Dendritic cell treated with granulocyte-macrophage colony-stimulating factor and Interleukin-4, amounts not matched to agents 40 ng/mL and 50 ng/mL, for 4 days (primary cell): ENCODE measurements around the gene LDLRAD4.
"Not testable (repeated sequence)": the region's sequence is repeated elsewhere in the genome, so short reads cannot be mapped to it uniquely, and the experiment has no call there.

Experiments used
- H3K27ac Mint-ChIP-seq: one replicate; pipeline ENCODE4 v1.8.0; 2022; ENCODE audit warnings: mild to moderate bottlenecking, mixed read lengths
- H3K27me3 Mint-ChIP-seq: one replicate; pipeline ENCODE4 v1.8.0; 2022; ENCODE audit warnings: mild to moderate bottlenecking, mixed read lengths
- H3K36me3 Mint-ChIP-seq: one replicate; pipeline ENCODE4 v1.8.0; 2022; ENCODE audit warnings: low read depth, mixed read lengths
- H3K4me1 Mint-ChIP-seq: one replicate; pipeline ENCODE4 v1.8.0; 2022; ENCODE audit warnings: low read depth, mixed read lengths
- H3K4me3 Mint-ChIP-seq: one replicate; pipeline ENCODE4 v1.8.0; 2022; ENCODE audit warnings: mild to moderate bottlenecking, moderate library complexity, mixed read lengths
- H3K9me3 Mint-ChIP-seq: one replicate; pipeline ENCODE4 v1.8.0; 2022; ENCODE audit warnings: mixed read lengths
- intact Hi-C: fragments of 100-400 bp; cut with micrococcal nuclease; formaldehyde crosslinking; loops from one replicate; pipeline ENCODE4 v1.15.0; 2022

The LDLRAD4 gene

GRCh38 chr18:13680612-13681011 lies 462.1 kb downstream of the LDLRAD4 start:
- intact Hi-C loops = no loop called here
- H3K27ac Mint-ChIP-seq = no peak overlapping the region
- no peak overlapping the region for H3K4me3 Mint-ChIP-seq
- no peaks in the 10 kb centered on the region for H3K9me3 Mint-ChIP-seq
- H3K27me3 Mint-ChIP-seq = no peaks in the 10 kb centered on the region
- no peaks in the 10 kb centered on the region for H3K4me1 Mint-ChIP-seq
- no peaks in the 10 kb centered on the region for H3K36me3 Mint-ChIP-seq

GRCh38 chr18:13681701-13682100 lies 463.1 kb downstream of the LDLRAD4 start:
- Mint-ChIP-seq H3K4me1 (no peaks in the 10 kb centered on the region), H3K27me3 (no peaks in the 10 kb centered on the region), H3K36me3 (no peaks in the 10 kb centered on the region), H3K9me3 (no peaks in the 10 kb centered on the region), H3K4me3 (no peak overlapping the region), H3K27ac (no peak overlapping the region)
- intact Hi-C loops = no loop called here

GRCh38 chr18:13684546-13684945 lies 466.0 kb downstream of the LDLRAD4 start:
- H3K36me3 Mint-ChIP-seq = peaks cover 12% of the 10 kb centered on the region
- H3K4me1 Mint-ChIP-seq = no peaks in the 10 kb centered on the region
- H3K9me3 Mint-ChIP-seq = no peaks in the 10 kb centered on the region
- intact Hi-C loops = no loop called here
- H3K4me3 Mint-ChIP-seq = no peak overlapping the region
- H3K27me3 Mint-ChIP-seq = no peaks in the 10 kb centered on the region
- no peak overlapping the region for H3K27ac Mint-ChIP-seq

GRCh38 chr18:13688191-13689136 lies 469.9 kb downstream of the LDLRAD4 start:
- intact Hi-C loops = no loop called here
- Mint-ChIP-seq H3K36me3 (peaks cover 17% of the 10 kb centered on the region), H3K4me1 (no peaks in the 10 kb centered on the region), H3K27me3 (no peaks in the 10 kb centered on the region), H3K4me3 (no peak overlapping the region), H3K27ac (no peak overlapping the region), H3K9me3 (peaks cover 27% of the 10 kb centered on the region)

- H3K4me3 Mint-ChIP-seq, intact Hi-C loops, H3K4me1 Mint-ChIP-seq, H3K27ac Mint-ChIP-seq, H3K27me3 Mint-ChIP-seq: not testable (repeated sequence)
- peaks cover 27% of the 10 kb centered on the region for H3K9me3 Mint-ChIP-seq
- peaks cover 17% of the 10 kb centered on the region for H3K36me3 Mint-ChIP-seq
These were observed 471.5 kb downstream of the LDLRAD4 start for GRCh38 chr18:13690060-13690459.

- H3K4me3 Mint-ChIP-seq, intact Hi-C loops, H3K4me1 Mint-ChIP-seq, H3K27ac Mint-ChIP-seq, H3K27me3 Mint-ChIP-seq: not testable (repeated sequence)
- peaks cover 17% of the 10 kb centered on the region for H3K36me3 Mint-ChIP-seq
- H3K9me3 Mint-ChIP-seq = peaks cover 59% of the 10 kb centered on the region
These were observed 476.8 kb downstream of the LDLRAD4 start for GRCh38 chr18:13695337-13695736.

- Mint-ChIP-seq H3K27me3 (no peaks in the 10 kb centered on the region), H3K4me1 (no peaks in the 10 kb centered on the region), H3K36me3 (peaks cover 25% of the 10 kb centered on the region), H3K4me3 (no peak overlapping the region), H3K27ac (no peak overlapping the region), H3K9me3 (peaks cover 60% of the 10 kb centered on the region)
- intact Hi-C loops = no loop called here
These were observed 478.4 kb downstream of the LDLRAD4 start for GRCh38 chr18:13696961-13697360.

- H3K36me3 Mint-ChIP-seq = peaks cover 25% of the 10 kb centered on the region
- peaks cover 72% of the 10 kb centered on the region for H3K9me3 Mint-ChIP-seq
- no peak overlapping the region for H3K4me3 Mint-ChIP-seq
- no peaks in the 10 kb centered on the region for H3K27me3 Mint-ChIP-seq
- H3K4me1 Mint-ChIP-seq = no peaks in the 10 kb centered on the region
- no peak overlapping the region for H3K27ac Mint-ChIP-seq
- intact Hi-C loops = no loop called here
These were observed 481.6 kb downstream of the LDLRAD4 start for GRCh38 chr18:13700153-13700552.
